ENCODE measurements around the gene PLA2G3. TPM values are rescaled to one million over a fixed set of nuclear protein-coding genes. Genes with fewer than 3 reads are reported as not detected.

Gene PLA2G3
- total and polyA plus RNA-seq, 2 of the 13 experiments (the other 11 are each of a cell fraction or from before 2014, with no cell fraction given), result 0.12 to 0.42 TPM

DNA sequence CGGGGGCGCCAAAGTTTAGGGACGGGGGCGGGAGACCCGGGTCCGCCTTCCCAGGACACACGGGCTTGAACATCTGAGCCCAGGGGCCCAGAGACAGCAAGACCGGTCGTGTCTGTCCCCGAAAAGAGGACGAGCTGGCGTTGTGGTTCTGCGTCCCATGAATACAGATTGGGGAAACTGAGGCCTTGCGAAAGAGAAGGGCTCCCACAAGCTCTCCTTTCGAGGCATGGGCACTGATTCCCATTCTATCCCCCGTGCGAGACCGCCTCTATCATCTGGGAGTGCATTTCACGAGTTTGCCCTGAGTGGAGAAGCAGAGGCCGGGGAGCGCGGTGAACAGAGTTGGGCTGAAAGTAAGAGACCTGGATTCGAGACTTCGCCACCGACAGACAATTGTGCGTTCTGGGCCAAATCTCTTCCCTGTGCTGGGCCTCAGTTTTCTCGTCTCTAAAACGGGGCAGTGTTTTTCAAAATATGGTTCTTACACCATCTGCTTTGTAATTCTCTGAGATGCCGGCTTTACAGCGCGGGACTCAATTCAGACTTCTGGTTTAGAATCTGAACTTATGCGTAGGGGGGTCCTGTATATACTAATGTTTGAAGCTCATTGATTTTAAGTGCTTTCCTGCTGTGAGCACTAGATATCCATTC, 20.1 kb upstream of the PLA2G3 start:
- Histone ChIP-seq H3K36me3 (replicated peaks in 1 of 2; ENCODE audit: control insufficient read depth in 1 of 2, insufficient read depth in 2 of 2, low read length in 2 of 2) (peaks cover 2 to 7% of the 10 kb centered on the region in 2 experiments; a peak in 4 of 5 replicates), H2AFZ (ENCODE audit: low read length) (peak overlapping the region; percentile 29), H3K27ac (ENCODE audit: extremely low read length, insufficient read depth, low read length) (peak overlapping the region; percentile 64), H3K27me3 (ENCODE audit: control insufficient read depth in 1 of 2, insufficient read depth in 2 of 2, low read length in 2 of 2) (no peaks in the 10 kb centered on the region; a peak in 1 of 5 replicates), H3K4me1 (ENCODE audit: insufficient read depth, low read length) (peaks cover 29% of the 10 kb centered on the region), H4K20me1 (ENCODE audit: insufficient read depth, low read length) (peaks cover 5% of the 10 kb centered on the region; the same call in 1 of the 2 replicates), H3K79me2 (ENCODE audit: insufficient read depth, low read length) (peaks cover 30% of the 10 kb centered on the region), H3K4me3 (replicated peaks in 1 of 3; ENCODE audit: insufficient read depth in 1 of 3, low read depth in 2 of 3, low read length in 3 of 3) (peak overlapping the region; percentile 84 to 92 (median 90)), H3K4me2 (ENCODE audit: low read depth, low read length) (peak overlapping the region; percentile 73), H3K9me3 (ENCODE audit: low read length) (no peaks in the 10 kb centered on the region), H3K9ac (ENCODE audit: insufficient read depth, low read depth, low read length) (peak overlapping the region; percentile 87)
- ATAC-seq (peak; percentile 79), DNase-seq (ENCODE audit: low spot score) (no peak), FAIRE-seq (no peak)
- intact Hi-C loops (cut with micrococcal nuclease; ENCODE audit: unreplicated experiment), result loop anchor here (5.0 kb wide), 1 partner anchor 72 kb away; no protein-coding TSS in a partner anchor
- TSS peak; percentile 78 for BruUV-seq (replicated peaks)
- POLR2A ChIA-PET, result interaction anchor here (0.6 to 3.0 kb wide), 14 partner anchors 10 to 192 kb away, joined by 3 to 12 read pairs (median 4); partner anchors contain the start of genes LIMK2, MORC2, SELENOM and TUG1
- in situ Hi-C loops (cut with HindIII; ENCODE audit: extremely low pct_ligation_motif_present, low pct_unique_long_range_greater_than_20kb), result no loop called here
- CTCF ChIA-PET (ENCODE audit: low intra/inter-chr PET ratio, low total read pairs), result no interaction called here
- WGBS (ENCODE audit: low lambda C conversion rate), result 1% methylated on average over 30 of the region's 32 CpGs
- TF ChIP-seq ZNF891 (CRISPR knock-in tag; IDR thresholded peaks at IDR 0.05) (no peak), KAT7 (CRISPR knock-in tag; IDR thresholded peaks at IDR 0.05; ENCODE audit: borderline replicate concordance) (no peak), ZSCAN29 (CRISPR knock-in tag; conservative IDR thresholded peaks at IDR 0.05) (no peak), KMT2B (CRISPR knock-in tag; IDR thresholded peaks at IDR 0.05) (no peak), NRL (CRISPR knock-in tag; IDR thresholded peaks at IDR 0.05; ENCODE audit: borderline replicate concordance) (no peak), NFYB (CRISPR knock-in tag; IDR thresholded peaks at IDR 0.05) (no peak), GATA4 (IDR thresholded peaks at IDR 0.05; ENCODE audit: borderline replicate concordance, low read depth) (no peak), ZNF562 (CRISPR knock-in tag; IDR thresholded peaks at IDR 0.05; ENCODE audit: borderline replicate concordance) (no peak)
- TF ChIP-seq, protein P1, sequence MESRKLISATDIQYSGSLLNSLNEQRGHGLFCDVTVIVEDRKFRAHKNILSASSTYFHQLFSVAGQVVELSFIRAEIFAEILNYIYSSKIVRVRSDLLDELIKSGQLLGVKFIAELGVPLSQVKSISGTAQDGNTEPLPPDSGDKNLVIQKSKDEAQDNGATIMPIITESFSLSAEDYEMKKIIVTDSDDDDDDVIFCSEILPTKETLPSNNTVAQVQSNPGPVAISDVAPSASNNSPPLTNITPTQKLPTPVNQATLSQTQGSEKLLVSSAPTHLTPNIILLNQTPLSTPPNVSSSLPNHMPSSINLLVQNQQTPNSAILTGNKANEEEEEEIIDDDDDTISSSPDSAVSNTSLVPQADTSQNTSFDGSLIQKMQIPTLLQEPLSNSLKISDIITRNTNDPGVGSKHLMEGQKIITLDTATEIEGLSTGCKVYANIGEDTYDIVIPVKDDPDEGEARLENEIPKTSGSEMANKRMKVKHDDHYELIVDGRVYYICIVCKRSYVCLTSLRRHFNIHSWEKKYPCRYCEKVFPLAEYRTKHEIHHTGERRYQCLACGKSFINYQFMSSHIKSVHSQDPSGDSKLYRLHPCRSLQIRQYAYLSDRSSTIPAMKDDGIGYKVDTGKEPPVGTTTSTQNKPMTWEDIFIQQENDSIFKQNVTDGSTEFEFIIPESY (CRISPR knock-in tag; IDR thresholded peaks at IDR 0.05), result no peak
- TF ChIP-seq, protein P2, sequence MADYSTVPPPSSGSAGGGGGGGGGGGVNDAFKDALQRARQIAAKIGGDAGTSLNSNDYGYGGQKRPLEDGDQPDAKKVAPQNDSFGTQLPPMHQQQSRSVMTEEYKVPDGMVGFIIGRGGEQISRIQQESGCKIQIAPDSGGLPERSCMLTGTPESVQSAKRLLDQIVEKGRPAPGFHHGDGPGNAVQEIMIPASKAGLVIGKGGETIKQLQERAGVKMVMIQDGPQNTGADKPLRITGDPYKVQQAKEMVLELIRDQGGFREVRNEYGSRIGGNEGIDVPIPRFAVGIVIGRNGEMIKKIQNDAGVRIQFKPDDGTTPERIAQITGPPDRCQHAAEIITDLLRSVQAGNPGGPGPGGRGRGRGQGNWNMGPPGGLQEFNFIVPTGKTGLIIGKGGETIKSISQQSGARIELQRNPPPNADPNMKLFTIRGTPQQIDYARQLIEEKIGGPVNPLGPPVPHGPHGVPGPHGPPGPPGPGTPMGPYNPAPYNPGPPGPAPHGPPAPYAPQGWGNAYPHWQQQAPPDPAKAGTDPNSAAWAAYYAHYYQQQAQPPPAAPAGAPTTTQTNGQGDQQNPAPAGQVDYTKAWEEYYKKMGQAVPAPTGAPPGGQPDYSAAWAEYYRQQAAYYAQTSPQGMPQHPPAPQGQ (CRISPR knock-in tag; IDR thresholded peaks at IDR 0.05; ENCODE audit: borderline replicate concordance), result no peak
- TF ChIP-seq, protein P3, sequence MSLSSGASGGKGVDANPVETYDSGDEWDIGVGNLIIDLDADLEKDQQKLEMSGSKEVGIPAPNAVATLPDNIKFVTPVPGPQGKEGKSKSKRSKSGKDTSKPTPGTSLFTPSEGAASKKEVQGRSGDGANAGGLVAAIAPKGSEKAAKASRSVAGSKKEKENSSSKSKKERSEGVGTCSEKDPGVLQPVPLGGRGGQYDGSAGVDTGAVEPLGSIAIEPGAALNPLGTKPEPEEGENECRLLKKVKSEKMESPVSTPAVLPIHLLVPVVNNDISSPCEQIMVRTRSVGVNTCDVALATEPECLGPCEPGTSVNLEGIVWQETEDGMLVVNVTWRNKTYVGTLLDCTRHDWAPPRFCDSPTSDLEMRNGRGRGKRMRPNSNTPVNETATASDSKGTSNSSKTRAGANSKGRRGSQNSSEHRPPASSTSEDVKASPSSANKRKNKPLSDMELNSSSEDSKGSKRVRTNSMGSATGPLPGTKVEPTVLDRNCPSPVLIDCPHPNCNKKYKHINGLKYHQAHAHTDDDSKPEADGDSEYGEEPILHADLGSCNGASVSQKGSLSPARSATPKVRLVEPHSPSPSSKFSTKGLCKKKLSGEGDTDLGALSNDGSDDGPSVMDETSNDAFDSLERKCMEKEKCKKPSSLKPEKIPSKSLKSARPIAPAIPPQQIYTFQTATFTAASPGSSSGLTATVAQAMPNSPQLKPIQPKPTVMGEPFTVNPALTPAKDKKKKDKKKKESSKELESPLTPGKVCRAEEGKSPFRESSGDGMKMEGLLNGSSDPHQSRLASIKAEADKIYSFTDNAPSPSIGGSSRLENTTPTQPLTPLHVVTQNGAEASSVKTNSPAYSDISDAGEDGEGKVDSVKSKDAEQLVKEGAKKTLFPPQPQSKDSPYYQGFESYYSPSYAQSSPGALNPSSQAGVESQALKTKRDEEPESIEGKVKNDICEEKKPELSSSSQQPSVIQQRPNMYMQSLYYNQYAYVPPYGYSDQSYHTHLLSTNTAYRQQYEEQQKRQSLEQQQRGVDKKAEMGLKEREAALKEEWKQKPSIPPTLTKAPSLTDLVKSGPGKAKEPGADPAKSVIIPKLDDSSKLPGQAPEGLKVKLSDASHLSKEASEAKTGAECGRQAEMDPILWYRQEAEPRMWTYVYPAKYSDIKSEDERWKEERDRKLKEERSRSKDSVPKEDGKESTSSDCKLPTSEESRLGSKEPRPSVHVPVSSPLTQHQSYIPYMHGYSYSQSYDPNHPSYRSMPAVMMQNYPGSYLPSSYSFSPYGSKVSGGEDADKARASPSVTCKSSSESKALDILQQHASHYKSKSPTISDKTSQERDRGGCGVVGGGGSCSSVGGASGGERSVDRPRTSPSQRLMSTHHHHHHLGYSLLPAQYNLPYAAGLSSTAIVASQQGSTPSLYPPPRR (CRISPR knock-in tag; IDR thresholded peaks at IDR 0.05; ENCODE audit: borderline replicate concordance), result no peak
- TF ChIP-seq, protein P4, sequence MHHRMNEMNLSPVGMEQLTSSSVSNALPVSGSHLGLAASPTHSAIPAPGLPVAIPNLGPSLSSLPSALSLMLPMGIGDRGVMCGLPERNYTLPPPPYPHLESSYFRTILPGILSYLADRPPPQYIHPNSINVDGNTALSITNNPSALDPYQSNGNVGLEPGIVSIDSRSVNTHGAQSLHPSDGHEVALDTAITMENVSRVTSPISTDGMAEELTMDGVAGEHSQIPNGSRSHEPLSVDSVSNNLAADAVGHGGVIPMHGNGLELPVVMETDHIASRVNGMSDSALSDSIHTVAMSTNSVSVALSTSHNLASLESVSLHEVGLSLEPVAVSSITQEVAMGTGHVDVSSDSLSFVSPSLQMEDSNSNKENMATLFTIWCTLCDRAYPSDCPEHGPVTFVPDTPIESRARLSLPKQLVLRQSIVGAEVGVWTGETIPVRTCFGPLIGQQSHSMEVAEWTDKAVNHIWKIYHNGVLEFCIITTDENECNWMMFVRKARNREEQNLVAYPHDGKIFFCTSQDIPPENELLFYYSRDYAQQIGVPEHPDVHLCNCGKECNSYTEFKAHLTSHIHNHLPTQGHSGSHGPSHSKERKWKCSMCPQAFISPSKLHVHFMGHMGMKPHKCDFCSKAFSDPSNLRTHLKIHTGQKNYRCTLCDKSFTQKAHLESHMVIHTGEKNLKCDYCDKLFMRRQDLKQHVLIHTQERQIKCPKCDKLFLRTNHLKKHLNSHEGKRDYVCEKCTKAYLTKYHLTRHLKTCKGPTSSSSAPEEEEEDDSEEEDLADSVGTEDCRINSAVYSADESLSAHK (CRISPR knock-in tag; IDR thresholded peaks at IDR 0.05; ENCODE audit: borderline replicate concordance), result no peak
